ENCODE measurements around the gene PLD6. TPM values are rescaled to one million over a fixed set of nuclear protein-coding genes. Genes with fewer than 3 reads are reported as not detected.
"Not testable (repeated sequence)": the region's sequence is repeated elsewhere in the genome, so short reads cannot be mapped to it uniquely, and the experiment has no call there.

Gene PLD6, protein sequence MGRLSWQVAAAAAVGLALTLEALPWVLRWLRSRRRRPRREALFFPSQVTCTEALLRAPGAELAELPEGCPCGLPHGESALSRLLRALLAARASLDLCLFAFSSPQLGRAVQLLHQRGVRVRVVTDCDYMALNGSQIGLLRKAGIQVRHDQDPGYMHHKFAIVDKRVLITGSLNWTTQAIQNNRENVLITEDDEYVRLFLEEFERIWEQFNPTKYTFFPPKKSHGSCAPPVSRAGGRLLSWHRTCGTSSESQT
- total RNA-seq (2014; rRNA removed; shearing (Covaris generic)) = 0.65 and 2.0 TPM in 2 replicates
- polyA plus RNA-seq (2016; fragmentation: Nextera tagmentation; extraction: Ambion mirVana) = 0.85 and 1.0 TPM in 2 replicates

DNA sequence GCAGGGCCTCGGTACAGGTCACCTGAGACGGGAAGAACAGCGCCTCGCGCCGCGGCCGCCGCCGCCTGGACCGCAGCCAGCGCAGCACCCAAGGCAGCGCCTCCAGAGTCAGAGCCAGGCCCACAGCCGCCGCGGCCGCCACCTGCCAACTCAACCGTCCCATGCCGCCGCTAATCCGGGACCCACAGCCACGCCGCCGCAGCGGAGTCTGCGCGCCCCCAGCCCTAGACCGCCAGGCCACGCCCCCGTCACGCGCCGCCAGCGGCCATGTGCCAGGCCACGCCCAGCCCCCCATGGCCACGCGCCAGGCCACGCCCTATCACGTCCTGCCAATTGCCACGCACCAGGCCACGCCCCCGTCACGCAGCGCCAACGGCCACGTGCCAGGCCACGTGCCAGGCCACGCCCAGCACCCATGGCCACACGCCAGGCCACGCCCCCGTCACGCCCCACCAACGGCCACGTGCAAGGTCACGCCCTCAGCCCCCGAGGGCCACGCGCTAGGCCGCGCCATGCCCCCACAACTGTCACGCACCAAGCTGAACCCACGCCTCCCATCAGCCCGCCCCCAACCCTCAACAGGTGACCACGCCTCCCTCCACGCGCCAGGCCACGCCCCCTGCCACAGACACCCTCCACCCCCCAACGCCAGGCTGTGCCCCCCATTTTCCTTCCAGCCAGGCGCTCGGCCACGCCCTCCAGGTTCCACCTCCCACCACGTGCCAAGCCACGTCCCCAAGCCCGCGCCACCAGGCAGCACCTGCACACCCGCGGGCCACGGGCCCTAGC is at the start of gene PLD6:
TSS of gene PLD6 (minus strand) at position 210 of the 789 bp plus-strand sequence. CDS start at position 163, 47 bp downstream.
- peak; percentile 76 for DNase-seq
- Histone ChIP-seq H3K9ac (peak within 1 kb of the TSS; percentile 84), H2AFZ (peak within 1 kb of the TSS; percentile 80), H3K36me3 (ENCODE audit: low read depth) (no peaks in the 10 kb centered on the region), H4K20me1 (ENCODE audit: insufficient read depth) (no peaks in the 10 kb centered on the region), H3K4me2 (ENCODE audit: unreplicated experiment) (peak within 1 kb of the TSS; percentile 88), H3F3A (ENCODE audit: insufficient read depth) (peaks cover 15% of the 10 kb centered on the region), H3K4me1 (ENCODE audit: insufficient read depth) (0 out of 2 replicates have a peak, but pooled peaks cover 12% of the 10 kb centered on the region), H3K9me3 (ENCODE audit: low read depth) (no peaks in the 10 kb centered on the region), H3K27ac (peak within 1 kb of the TSS; percentile 44), H3K27me3 (replicated peaks; ENCODE audit: insufficient read depth) (no peaks in the 10 kb centered on the region), H3K79me2 (ENCODE audit: insufficient read depth) (no peaks in the 10 kb centered on the region), H3K9me2 (ENCODE audit: insufficient read depth) (no peaks in the 10 kb centered on the region), H3K4me3 (peak within 1 kb of the TSS; percentile 70)
- TF ChIP-seq EZH2 (IDR thresholded peaks at IDR 0.05; ENCODE audit: insufficient read depth, poor library complexity, severe bottlenecking) = no peak
- no peak for TF ChIP-seq EZH2phosphoT487 (IDR thresholded peaks at IDR 0.05; ENCODE audit: insufficient read depth, low read depth)
- 2 to 3% methylated on average over 29 to 76 of the region's 78 CpGs for WGBS, 2 experiments (ENCODE audit: low coverage in 1 of 2, low lambda C conversion rate in 2 of 2, missing lambda C conversion rate in 2 of 2)
- in situ Hi-C loops (cut with MboI) = no loop called here

DNA sequence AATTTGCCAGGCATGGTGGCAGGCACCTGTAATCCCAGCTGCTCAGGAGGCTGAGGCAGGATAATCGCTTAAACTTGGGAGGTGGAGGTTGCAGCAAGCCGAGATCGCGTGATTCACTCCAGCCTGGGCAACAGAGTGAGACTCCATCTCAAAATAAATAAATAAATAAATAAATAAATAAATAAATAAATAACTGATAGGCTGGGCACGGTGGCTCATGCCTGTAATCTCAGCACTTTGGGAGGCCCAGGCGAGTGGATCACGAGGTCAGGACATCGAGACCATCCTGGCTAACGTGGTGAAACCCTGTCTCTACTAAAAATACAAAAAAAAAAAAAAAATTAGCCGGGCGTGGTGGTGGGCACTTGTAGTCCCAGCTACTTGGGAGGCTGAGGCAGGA is 49.6 kb upstream of the PLD6 start:
- H3K27me3 ChIP-seq (replicated peaks; ENCODE audit: insufficient read depth); H3K9me3 ChIP-seq (ENCODE audit: low read depth); H3K9ac ChIP-seq; H3K27ac ChIP-seq; DNase-seq; H3F3A ChIP-seq (ENCODE audit: insufficient read depth); H3K4me2 ChIP-seq (ENCODE audit: unreplicated experiment); H2AFZ ChIP-seq; H3K9me2 ChIP-seq (ENCODE audit: insufficient read depth); H3K4me3 ChIP-seq; H3K4me1 ChIP-seq (ENCODE audit: insufficient read depth); H3K79me2 ChIP-seq (ENCODE audit: insufficient read depth); in situ Hi-C loops (cut with MboI); H4K20me1 ChIP-seq (ENCODE audit: insufficient read depth): not testable (repeated sequence)
- 87 to 92% methylated on average over 11 of the region's 11 CpGs for WGBS, 2 experiments (ENCODE audit: low coverage in 1 of 2, low lambda C conversion rate in 2 of 2, missing lambda C conversion rate in 2 of 2)
- peaks cover 31% of the 10 kb centered on the region; the same call in 1 of the 2 replicates for H3K36me3 ChIP-seq (ENCODE audit: low read depth)

GRCh38 chr17:17254036-17254435 is 47.9 kb upstream of the PLD6 start:
- peak; percentile 67 for DNase-seq
- 0 out of 2 replicates have a peak, but pooled peaks cover 5% of the 10 kb centered on the region for H3K79me2 ChIP-seq (ENCODE audit: insufficient read depth)
- no peaks in the 10 kb centered on the region for H3K4me1 ChIP-seq (ENCODE audit: insufficient read depth)
- H3K27me3 ChIP-seq (replicated peaks; ENCODE audit: insufficient read depth) = no peaks in the 10 kb centered on the region
- in situ Hi-C loops (cut with MboI) = no loop called here
- no peak overlapping the region for H3K4me2 ChIP-seq (ENCODE audit: unreplicated experiment)
- no peaks in the 10 kb centered on the region for H3K9me2 ChIP-seq (ENCODE audit: insufficient read depth)
- no peaks in the 10 kb centered on the region for H4K20me1 ChIP-seq (ENCODE audit: insufficient read depth)
- WGBS, 2 experiments (ENCODE audit: low coverage in 1 of 2, low lambda C conversion rate in 2 of 2, missing lambda C conversion rate in 2 of 2) = 87 to 89% methylated on average over 3 of the region's 3 CpGs
- TF ChIP-seq EZH2 (IDR thresholded peaks at IDR 0.05; ENCODE audit: insufficient read depth, poor library complexity, severe bottlenecking) = no peak
- no peak for TF ChIP-seq EZH2phosphoT487 (IDR thresholded peaks at IDR 0.05; ENCODE audit: insufficient read depth, low read depth)
- H3F3A ChIP-seq (ENCODE audit: insufficient read depth) = no peaks in the 10 kb centered on the region
- peak overlapping the region; percentile 53 for H3K27ac ChIP-seq
- H3K9ac ChIP-seq = peak overlapping the region; percentile 12; the same call in 1 of the 2 replicates
- peaks cover 24% of the 10 kb centered on the region for H3K36me3 ChIP-seq (ENCODE audit: low read depth)
- H2AFZ ChIP-seq = no peak overlapping the region
- H3K9me3 ChIP-seq (ENCODE audit: low read depth) = no peaks in the 10 kb centered on the region
- no peak overlapping the region for H3K4me3 ChIP-seq

- Histone ChIP-seq H3K9me3 (ENCODE audit: low read depth) (no peaks in the 10 kb centered on the region), H3K4me1 (ENCODE audit: insufficient read depth) (no peaks in the 10 kb centered on the region), H3K9me2 (ENCODE audit: insufficient read depth) (no peaks in the 10 kb centered on the region), H3K4me3 (no peak overlapping the region), H2AFZ (no peak overlapping the region), H3K4me2 (ENCODE audit: unreplicated experiment) (no peak overlapping the region), H3F3A (ENCODE audit: insufficient read depth) (no peaks in the 10 kb centered on the region), H3K36me3 (ENCODE audit: low read depth) (peaks cover 24% of the 10 kb centered on the region), H3K79me2 (ENCODE audit: insufficient read depth) (0 out of 2 replicates have a peak, but pooled peaks cover 5% of the 10 kb centered on the region), H3K9ac (peak overlapping the region; percentile 12; the same call in 1 of the 2 replicates), H4K20me1 (ENCODE audit: insufficient read depth) (no peaks in the 10 kb centered on the region), H3K27me3 (replicated peaks; ENCODE audit: insufficient read depth) (no peaks in the 10 kb centered on the region), H3K27ac (no peak overlapping the region)
- no peak for TF ChIP-seq EZH2phosphoT487 (IDR thresholded peaks at IDR 0.05; ENCODE audit: insufficient read depth, low read depth)
- TF ChIP-seq EZH2 (IDR thresholded peaks at IDR 0.05; ENCODE audit: insufficient read depth, poor library complexity, severe bottlenecking) = no peak
- 93 to 97% methylated on average over 3 of the region's 3 CpGs for WGBS, 2 experiments (ENCODE audit: low coverage in 1 of 2, low lambda C conversion rate in 2 of 2, missing lambda C conversion rate in 2 of 2)
- in situ Hi-C loops (cut with MboI) = no loop called here
- no peak for DNase-seq
Measured at GRCh38 chr17:17253406-17253805, 47.3 kb upstream of the PLD6 start.
